HG03575 (cell line): ENCODE measurements around the gene IFNAR2.
"Not testable (repeated sequence)": the region's sequence is repeated elsewhere in the genome, so short reads cannot be mapped to it uniquely, and the experiment has no call there.

Experiments used
- ATAC-seq: cut with Tn5 transposase; IDR thresholded peaks from one replicate; pipeline ENCODE4 v1.9.1; 2021; ENCODE audit not compliant: unreplicated experiment, insufficient number of reproducible peaks, low FRiP score; ENCODE audit errors: extremely low read depth

IFNAR2 gene

GRCh38 chr21:33211732-33212131 lies 18.0 kb upstream of the IFNAR2 start:
- no peak for ATAC-seq

GRCh38 chr21:33212159-33212851 lies 17.4 kb upstream of the IFNAR2 start:
- ATAC-seq = no peak

GRCh38 chr21:33214056-33214455 lies 15.7 kb upstream of the IFNAR2 start:
- ATAC-seq = no peak

- ATAC-seq = no peak
Measured at GRCh38 chr21:33217138-33217520, 12.6 kb upstream of the IFNAR2 start.

GRCh38 chr21:33219300-33219699 lies 10.4 kb upstream of the IFNAR2 start:
- ATAC-seq = no peak

- no peak for ATAC-seq
Measured at GRCh38 chr21:33219954-33220353, 9.8 kb upstream of the IFNAR2 start.

- not testable (repeated sequence) for ATAC-seq
Measured at GRCh38 chr21:33225376-33225775, 4.4 kb upstream of the IFNAR2 start.

GRCh38 chr21:33228455-33228854 lies 1.3 kb upstream of the IFNAR2 start:
- ATAC-seq = no peak

GRCh38 chr21:33229099-33229783 lies 497 bp upstream of the IFNAR2 start:
- ATAC-seq = no peak

- no peak for ATAC-seq
Measured at GRCh38 chr21:33230545-33231324, 997 bp downstream of the IFNAR2 start.

- ATAC-seq = no peak
Measured at GRCh38 chr21:33231526-33231925, 1.8 kb downstream of the IFNAR2 start.

GRCh38 chr21:33232291-33233034 lies 2.7 kb downstream of the IFNAR2 start:
- ATAC-seq = no peak

GRCh38 chr21:33234635-33235520 lies 5.1 kb downstream of the IFNAR2 start:
- ATAC-seq = no peak

- no peak for ATAC-seq
Measured at GRCh38 chr21:33236013-33236686, 6.4 kb downstream of the IFNAR2 start.

- ATAC-seq = no peak
Measured at GRCh38 chr21:33236766-33237165, 7.0 kb downstream of the IFNAR2 start.

GRCh38 chr21:33237486-33237885 lies 7.7 kb downstream of the IFNAR2 start:
- no peak for ATAC-seq

GRCh38 chr21:33238146-33238545 lies 8.4 kb downstream of the IFNAR2 start:
- no peak for ATAC-seq
